Thyroid gland (tissue), 4 donors: ENCODE measurements around the gene SHISA7.

Experiments
- POLR2A ChIP-seq, 2 donors: fragments of 450-650 bp; IDR thresholded peaks; one replicate each; pipeline ENCODE4 v1.6.1; 2017; ENCODE audit warnings: antibody characterized with exemption in 2 of 2, mild to moderate bottlenecking in 2 of 2, moderate library complexity in 1 of 2
- TF ChIP-seq, protein P1 (sequence below), 6 experiments: fragments of 200-600 bp in 3 of 6; fragments of 450-650 bp in 3 of 6; sonication (generic) in 3 of 6; IDR thresholded peaks; one replicate each; pipeline ENCODE4 v1.5.1; 2016 to 2019; ENCODE audit warnings: antibody characterized with exemption in 6 of 6, mild to moderate bottlenecking in 2 of 6, inconsistent platforms in 1 of 6, moderate library complexity in 1 of 6

DNA sequence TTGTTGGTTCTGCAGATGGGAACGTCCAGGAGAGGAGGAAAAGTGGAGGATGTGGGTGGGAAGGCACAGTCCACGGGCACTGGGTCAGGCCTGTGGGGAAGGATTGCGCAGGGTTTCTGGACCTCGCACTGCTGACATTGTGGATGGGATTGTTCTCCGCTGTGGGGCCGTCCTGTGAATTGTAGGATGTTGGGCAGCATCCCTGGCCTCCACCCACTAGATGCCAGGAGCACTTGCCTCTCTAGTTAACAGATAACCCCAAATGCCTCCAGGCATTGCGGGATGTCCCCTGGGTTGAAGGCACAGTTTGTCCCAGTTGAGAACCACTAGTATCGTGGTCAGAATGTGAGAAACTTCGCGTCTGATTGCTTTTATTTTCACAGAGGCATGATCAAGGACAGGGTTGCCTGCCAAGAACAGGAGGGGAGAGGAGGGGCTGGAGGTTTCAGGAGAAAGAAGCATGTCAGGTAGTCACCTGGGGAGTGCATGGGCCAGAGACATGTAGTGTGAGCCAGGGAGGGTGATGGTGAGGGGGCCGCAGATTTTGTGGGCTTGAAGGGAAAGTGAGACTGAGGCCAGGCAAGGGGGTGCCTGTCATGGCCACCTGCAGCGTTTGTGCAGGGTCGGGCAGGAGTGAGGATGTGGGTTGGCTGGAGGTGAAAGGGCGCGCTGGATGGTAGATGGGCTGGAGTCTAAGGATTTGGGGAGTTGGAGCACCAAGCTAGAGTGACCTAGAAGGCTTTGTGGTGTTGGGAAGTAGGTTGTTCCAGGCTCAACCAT, 36.5 kb upstream of the SHISA7 start:
- TF ChIP-seq, protein P1, sequence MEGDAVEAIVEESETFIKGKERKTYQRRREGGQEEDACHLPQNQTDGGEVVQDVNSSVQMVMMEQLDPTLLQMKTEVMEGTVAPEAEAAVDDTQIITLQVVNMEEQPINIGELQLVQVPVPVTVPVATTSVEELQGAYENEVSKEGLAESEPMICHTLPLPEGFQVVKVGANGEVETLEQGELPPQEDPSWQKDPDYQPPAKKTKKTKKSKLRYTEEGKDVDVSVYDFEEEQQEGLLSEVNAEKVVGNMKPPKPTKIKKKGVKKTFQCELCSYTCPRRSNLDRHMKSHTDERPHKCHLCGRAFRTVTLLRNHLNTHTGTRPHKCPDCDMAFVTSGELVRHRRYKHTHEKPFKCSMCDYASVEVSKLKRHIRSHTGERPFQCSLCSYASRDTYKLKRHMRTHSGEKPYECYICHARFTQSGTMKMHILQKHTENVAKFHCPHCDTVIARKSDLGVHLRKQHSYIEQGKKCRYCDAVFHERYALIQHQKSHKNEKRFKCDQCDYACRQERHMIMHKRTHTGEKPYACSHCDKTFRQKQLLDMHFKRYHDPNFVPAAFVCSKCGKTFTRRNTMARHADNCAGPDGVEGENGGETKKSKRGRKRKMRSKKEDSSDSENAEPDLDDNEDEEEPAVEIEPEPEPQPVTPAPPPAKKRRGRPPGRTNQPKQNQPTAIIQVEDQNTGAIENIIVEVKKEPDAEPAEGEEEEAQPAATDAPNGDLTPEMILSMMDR (IDR thresholded peaks at IDR 0.05) = peak in 1 of 6 experiments; percentile 26
- peak in 1 of 2 donors; percentile 29 for TF ChIP-seq POLR2A (IDR thresholded peaks at IDR 0.05)
